KMS-11 (cell line): ENCODE measurements around the gene MASTL.

Source experiments
- H2AFZ ChIP-seq: fragments of 200-600 bp; sonication (generic); 2 replicates; pipeline ENCODE4 v1.6.1; 2016; ENCODE audit warnings: antibody characterized with exemption, mixed run types, low read depth
- H3K27ac ChIP-seq: fragments of 200-600 bp; sonication (generic); 2 replicates; pipeline ENCODE4 v1.6.1; 2016; ENCODE audit warnings: mild to moderate bottlenecking, mixed run types
- H3K27me3 ChIP-seq: fragments of 200-600 bp; sonication (generic); 2 replicates; pipeline ENCODE4 v1.6.1; 2017; ENCODE audit warnings: mild to moderate bottlenecking, low read depth, mixed run types, moderate library complexity; ENCODE audit not compliant: insufficient read depth
- H3K36me3 ChIP-seq: fragments of 200-600 bp; sonication (generic); 2 replicates; pipeline ENCODE4 v1.6.1; 2017; ENCODE audit warnings: mild to moderate bottlenecking, mixed run types; ENCODE audit not compliant: insufficient read depth
- H3K4me1 ChIP-seq: fragments of 200-600 bp; sonication (generic); 2 replicates; pipeline ENCODE4 v1.6.1; 2016; ENCODE audit warnings: mild to moderate bottlenecking, low read depth, mixed run types; ENCODE audit not compliant: poor library complexity, severe bottlenecking
- H3K4me2 ChIP-seq: fragments of 200-600 bp; sonication (generic); 2 replicates; pipeline ENCODE4 v1.7.0; 2016; ENCODE audit warnings: mild to moderate bottlenecking, mixed run types
- H3K4me3 ChIP-seq: fragments of 200-600 bp; sonication (generic); IDR thresholded peaks from 2 replicates; pipeline ENCODE4 v1.6.1; 2017; ENCODE audit warnings: low read depth, low read length, mixed read lengths; ENCODE audit not compliant: insufficient read depth
- H3K79me2 ChIP-seq: fragments of 200-600 bp; sonication (generic); 2 replicates; pipeline ENCODE4 v1.6.1; 2016; ENCODE audit warnings: low read depth, mixed run types; ENCODE audit not compliant: insufficient read depth
- H3K9ac ChIP-seq: fragments of 200-600 bp; sonication (generic); 2 replicates; pipeline ENCODE4 v1.6.1; 2016; ENCODE audit warnings: mild to moderate bottlenecking, mixed run types
- H4K20me1 ChIP-seq: fragments of 200-600 bp; sonication (generic); 2 replicates; pipeline ENCODE4 v1.6.1; 2016; ENCODE audit warnings: mild to moderate bottlenecking, mixed run types; ENCODE audit not compliant: insufficient read depth
- CTCF ChIP-seq: fragments of 200-600 bp; sonication (generic); conservative IDR thresholded peaks from 2 replicates; pipeline ENCODE4 v1.6.1; 2017; ENCODE audit warnings: low read depth, mild to moderate bottlenecking, antibody characterized with exemption, low read length, moderate library complexity, mixed read lengths

The MASTL gene

GRCh38 chr10:27230022-27230421, 74.9 kb downstream of the MASTL start:
- no peak overlapping the region for H3K4me2 ChIP-seq
- no peaks in the 10 kb centered on the region for H3K27me3 ChIP-seq
- H4K20me1 ChIP-seq: no peaks in the 10 kb centered on the region
- H3K36me3 ChIP-seq: no peaks in the 10 kb centered on the region
- H3K4me3 ChIP-seq: no peak overlapping the region
- H2AFZ ChIP-seq: no peak overlapping the region
- TF ChIP-seq CTCF: no peak
- H3K79me2 ChIP-seq: no peaks in the 10 kb centered on the region
- H3K9ac ChIP-seq: no peak overlapping the region
- H3K27ac ChIP-seq: no peak overlapping the region
- no peaks in the 10 kb centered on the region for H3K4me1 ChIP-seq

- Histone ChIP-seq H3K4me3 (no peak overlapping the region), H3K4me1 (peaks cover 11% of the 10 kb centered on the region), H3K27me3 (no peaks in the 10 kb centered on the region), H3K27ac (no peak overlapping the region), H3K79me2 (peaks cover 15% of the 10 kb centered on the region), H3K4me2 (no peak overlapping the region), H3K9ac (no peak overlapping the region), H2AFZ (no peak overlapping the region), H4K20me1 (no peaks in the 10 kb centered on the region), H3K36me3 (no peaks in the 10 kb centered on the region)
- no peak for TF ChIP-seq CTCF
Measured at GRCh38 chr10:27235706-27236105, 80.6 kb downstream of the MASTL start.
